ENCODE measurements around the gene MEX3D.

MEX3D gene

GRCh38 chr19:1568320-1569019, at the start of gene MEX3D:
Gene MEX3D (minus strand): TSS chr19:1568325. CDS start chr19:1568058, 267 bp downstream.
- peak; percentile 84 for DNase-seq (ENCODE audit: low spot score)

GRCh38 chr19:1616875-1617274, 48.8 kb upstream of the MEX3D start:
- no peak for DNase-seq (ENCODE audit: low spot score)

GRCh38 chr19:1616396-1616795, 48.3 kb upstream of the MEX3D start:
- no peak for DNase-seq (ENCODE audit: low spot score)

- no peak for DNase-seq (ENCODE audit: low spot score)
Observed at GRCh38 chr19:1615156-1615765, 47.1 kb upstream of the MEX3D start.

- DNase-seq (ENCODE audit: low spot score) = no peak
Observed at GRCh38 chr19:1613808-1614570, 45.9 kb upstream of the MEX3D start.

DNA sequence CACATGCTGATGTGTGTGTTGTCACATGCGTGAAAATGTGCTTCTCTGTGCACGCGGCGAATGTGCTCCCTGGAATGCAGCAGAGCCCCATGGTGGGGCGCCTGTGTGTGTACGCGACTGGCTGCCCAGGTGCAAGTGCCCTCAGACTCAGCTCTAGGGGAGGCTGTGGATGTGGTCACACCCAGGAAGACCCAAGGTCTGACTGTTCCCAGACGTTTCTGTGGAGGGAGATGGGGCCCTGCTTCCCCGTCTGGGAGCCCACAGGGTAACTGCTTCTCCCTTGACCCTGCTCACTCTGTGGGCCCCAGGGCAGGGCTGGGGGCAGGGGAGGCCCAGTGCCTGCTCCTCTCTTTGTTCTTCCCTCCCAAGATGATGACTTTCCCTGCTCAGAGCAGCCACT, 45.0 kb upstream of the MEX3D start:
- DNase-seq (ENCODE audit: low spot score) = no peak

GRCh38 chr19:1612114-1613086, 44.3 kb upstream of the MEX3D start:
- no peak for DNase-seq (ENCODE audit: low spot score)

DNA sequence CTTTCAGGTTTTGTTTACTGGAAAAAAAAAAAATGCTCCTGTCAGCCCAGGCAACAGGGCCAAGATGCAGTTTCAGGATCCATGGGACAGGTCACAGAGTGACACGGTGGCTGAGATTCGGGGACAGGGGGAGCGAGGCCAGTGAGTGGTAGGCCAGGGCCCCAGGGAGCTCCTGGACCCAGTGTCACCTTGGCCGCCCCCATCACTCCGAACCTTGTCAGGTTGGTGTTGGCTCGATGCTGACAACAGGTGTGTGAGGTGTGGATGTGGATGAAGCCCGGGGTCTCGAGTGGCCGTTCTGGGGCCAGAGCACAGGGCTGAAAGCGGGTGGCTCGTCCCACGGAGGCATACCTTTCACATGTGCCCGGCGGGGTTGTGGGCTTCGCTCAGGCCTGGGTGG, 43.2 kb upstream of the MEX3D start:
- DNase-seq (ENCODE audit: low spot score) = no peak

DNA sequence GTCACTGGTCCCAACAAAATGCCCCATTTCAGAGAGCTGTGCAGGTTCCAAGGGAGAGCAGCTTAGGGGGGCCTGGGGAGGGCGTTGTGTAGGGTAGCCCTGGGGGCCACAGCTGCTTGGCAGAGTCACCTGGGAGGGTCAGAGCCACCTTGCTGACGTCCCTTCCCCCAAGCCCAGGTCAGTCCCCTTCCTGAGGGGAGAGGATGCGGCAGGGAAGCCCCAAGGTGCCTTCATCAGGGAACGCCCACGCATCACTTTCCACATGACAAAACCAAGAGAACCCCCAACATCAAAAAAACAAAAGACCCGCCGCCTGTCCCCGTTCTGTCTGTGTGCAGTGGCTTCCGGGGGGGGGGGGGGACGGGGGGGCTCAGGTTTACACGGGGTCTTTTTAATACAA, 42.5 kb upstream of the MEX3D start:
- DNase-seq (ENCODE audit: low spot score) = no peak

DNA sequence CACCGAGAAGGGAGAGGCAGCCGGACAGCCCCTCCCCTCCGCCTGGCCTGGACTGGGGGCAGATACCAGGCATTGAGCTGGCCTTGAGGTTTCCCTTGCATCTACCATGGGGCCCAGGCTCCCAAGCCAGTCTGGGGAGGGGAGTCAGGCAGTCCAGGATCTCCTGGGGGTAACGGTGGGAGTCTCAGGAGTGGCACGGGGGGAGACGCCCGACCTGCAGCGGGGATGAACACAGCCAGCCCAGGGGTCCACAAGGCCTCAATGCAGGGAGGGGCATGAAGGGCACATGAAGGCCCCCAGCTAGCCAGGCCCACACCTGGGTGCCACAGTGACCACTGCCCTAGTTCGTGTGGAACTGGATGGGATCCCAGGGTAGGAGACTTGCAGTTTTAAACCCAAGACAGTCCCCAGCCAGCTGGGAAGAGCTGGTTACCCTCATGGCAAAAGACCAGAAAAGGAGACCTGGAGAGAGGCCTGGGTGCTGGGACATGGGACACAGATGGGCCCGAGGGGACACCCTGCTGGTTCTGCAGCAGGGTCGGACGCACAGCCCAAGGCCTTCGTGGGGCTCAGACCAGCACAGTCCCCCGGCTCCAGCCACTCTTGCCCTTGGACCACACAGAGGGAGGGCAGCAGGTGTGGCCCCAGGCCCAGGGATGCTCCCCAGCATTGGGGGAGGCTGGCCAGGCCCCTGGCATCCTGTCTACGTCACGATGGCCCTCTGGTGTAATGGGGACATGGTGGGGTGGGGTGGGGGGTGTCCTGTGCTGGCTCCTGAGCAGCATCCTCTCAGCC, 41.8 kb upstream of the MEX3D start:
- DNase-seq (ENCODE audit: low spot score) = no peak

DNA sequence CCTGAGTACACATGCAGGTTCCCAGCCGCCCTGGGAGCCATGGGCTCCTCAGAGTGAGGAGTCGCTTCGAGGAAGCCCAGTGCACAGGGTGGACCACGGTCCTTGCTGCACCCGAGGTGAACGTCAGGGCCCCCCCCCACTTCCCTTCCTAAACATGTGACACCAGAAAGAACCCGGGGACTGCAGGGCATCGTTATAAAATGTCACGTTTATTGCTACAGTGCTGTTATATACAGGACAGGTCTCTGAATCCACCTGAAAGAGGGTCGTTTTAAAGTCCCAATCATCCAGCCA, 40.9 kb upstream of the MEX3D start:
- DNase-seq (ENCODE audit: low spot score) = no peak

DNA sequence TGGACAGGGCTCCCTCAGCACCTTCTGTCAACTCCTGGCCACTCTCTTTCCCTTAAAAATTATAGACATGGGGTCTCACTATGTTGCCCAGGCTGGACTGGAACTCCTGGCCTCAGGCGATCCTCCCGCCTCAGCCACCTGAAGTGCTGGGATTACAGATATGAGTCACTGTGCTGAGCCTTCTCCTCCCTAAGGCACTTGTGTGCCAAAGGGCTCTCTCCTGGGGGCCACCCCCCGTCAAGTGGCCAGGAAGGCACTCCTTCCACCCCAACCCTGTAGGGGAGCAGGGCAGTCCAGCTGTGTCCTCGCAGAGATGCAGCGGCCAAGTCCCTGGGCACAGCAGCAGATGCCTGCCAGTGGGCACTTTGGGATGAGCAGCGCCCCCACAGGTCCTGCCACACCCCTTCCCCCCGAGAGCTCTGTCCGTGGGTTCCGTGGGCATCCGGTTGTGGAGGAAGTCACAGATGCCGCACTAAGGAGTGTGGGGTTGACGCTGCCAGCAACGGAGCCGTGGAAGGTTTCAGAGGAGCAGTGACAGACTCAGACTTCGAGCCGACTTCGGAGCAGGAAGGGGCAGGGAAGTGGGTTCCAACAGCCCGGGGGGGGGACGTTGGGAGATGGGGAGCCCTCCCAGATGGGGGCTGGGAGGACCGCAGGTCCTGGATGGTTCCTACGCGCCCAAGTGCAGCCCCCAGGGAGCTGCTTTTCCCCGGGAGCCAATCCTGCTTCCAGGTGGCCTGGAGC, 40.4 kb upstream of the MEX3D start:
- DNase-seq (ENCODE audit: low spot score) = no peak

GRCh38 chr19:1606138-1606651, 38.1 kb upstream of the MEX3D start:
- DNase-seq (ENCODE audit: low spot score) = no peak

DNA sequence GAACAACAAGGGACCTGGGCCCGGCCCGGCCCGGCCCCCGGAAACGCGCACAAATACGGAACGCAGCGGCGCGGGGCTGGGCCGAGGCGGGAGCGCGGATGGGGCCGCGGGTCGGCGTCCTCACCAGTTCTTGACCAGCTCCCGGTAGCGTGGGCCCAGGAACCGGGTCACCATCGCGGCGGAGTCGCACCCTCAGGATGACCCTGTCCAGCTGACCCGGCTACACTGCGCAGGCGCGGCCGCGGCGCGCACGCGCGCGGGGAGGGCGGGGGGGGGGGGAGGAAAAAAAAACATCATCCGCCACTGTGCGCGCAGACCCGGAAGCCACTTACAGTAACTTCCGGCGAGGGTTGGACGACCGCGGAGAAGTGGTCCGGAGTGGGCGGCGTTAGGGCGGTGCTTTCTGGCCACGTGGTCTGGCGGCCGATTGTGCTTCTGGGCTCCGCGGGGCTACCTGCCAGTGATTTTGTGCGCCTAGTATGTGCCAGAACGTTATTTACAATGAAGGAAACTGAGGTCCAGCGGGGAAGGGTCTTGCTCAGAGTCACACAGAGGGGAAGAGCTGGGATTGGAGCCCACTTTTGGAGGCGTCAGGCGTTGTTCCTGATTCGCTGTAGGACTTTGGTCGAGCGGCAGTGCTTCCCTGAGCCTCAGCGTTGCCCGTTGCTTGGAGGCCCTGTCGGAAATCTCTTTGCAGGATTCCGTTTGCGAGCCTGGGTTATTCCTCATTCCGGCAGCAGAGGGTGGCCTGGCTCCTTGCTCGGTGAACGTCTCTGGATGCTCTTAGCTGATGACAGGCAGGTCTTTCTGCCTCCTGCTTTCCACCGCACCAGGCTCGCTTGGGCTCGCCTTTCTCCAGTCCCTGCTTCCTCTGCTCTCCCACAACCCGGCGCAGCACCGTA, 37.4 kb upstream of the MEX3D start, which contains the start of gene UQCR11:
UQCR11 (minus strand) TSS at position 227 of the 902 bp plus-strand sequence; CDS start at position 174, 53 bp downstream.
- DNase-seq (ENCODE audit: low spot score) = peak; percentile 96

- no peak for DNase-seq (ENCODE audit: low spot score)
Observed at GRCh38 chr19:1602091-1602707, 34.1 kb upstream of the MEX3D start.

- peak; percentile 90 for DNase-seq (ENCODE audit: low spot score)
Observed at GRCh38 chr19:1601613-1602064, 33.5 kb upstream of the MEX3D start.

GRCh38 chr19:1599460-1599846, 31.3 kb upstream of the MEX3D start:
- no peak for DNase-seq (ENCODE audit: low spot score)

DNA sequence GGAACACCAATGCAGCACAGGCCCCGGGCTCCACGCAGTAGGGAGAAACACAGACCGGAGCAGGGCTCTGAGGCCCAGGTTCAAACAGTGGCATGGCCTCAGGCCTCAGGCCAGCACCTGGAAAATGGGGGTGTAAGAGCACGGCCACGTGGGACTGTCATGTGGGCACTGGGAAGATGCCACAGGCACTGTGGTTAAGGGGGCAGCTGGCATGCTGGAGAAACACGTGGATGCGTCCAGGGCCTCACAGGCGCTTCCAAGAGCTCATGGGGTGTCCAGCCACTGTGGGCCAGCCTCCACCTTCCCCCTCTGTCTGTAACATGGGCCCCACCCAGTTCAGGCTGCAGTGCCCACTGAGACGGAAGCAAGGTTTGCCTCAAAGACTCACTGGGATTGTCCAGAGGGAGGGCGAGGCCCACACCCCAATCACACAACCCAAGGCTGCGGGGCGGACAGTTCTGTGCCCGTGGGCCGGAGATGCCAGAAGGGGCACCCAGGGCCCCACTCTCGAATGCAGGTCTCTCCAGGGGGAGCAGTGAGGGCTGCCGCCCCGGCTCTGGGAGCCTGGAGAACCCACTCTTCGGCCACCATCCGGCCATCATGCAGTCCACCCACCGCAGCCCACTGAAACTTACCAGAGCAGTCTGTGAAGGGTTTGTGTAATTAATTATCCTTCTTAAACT, 30.8 kb upstream of the MEX3D start:
- no peak for DNase-seq (ENCODE audit: low spot score)

Measured in hematopoietic multipotent progenitor cell treated with erythropoietin and hydrocortisone succinate and interleukin-3 and kit ligand, for 15 days (in vitro differentiated cells).